Liver (tissue), 9 donors: ENCODE data around the gene ORC3. TPM values are rescaled to one million over a fixed set of nuclear protein-coding genes. Genes with fewer than 3 reads are reported as not detected.

Experiments used
- DNase-seq: peaks from one replicate; pipeline ENCODE4 v3.0.0-alpha.2; 2017; ENCODE audit warnings: low spot score
- H3K27ac ChIP-seq, 2 donors: one replicate each; pipeline ENCODE4 v1.7.0; 2013; ENCODE audit warnings: inconsistent platforms in 2 of 2, low read length in 2 of 2, control low read depth in 1 of 2, low read depth in 1 of 2, mild to moderate bottlenecking in 1 of 2
- H3K27me3 ChIP-seq, 4 donors: one replicate each; pipeline versions ENCODE4 v1.6.1 to v1.7.0; 2013; ENCODE audit warnings: low read length in 3 of 4, inconsistent platforms in 1 of 4, mild to moderate bottlenecking in 1 of 4, moderate library complexity in 1 of 4; ENCODE audit not compliant: control insufficient read depth in 4 of 4, insufficient read depth in 4 of 4
- H3K36me3 ChIP-seq, 4 donors: one replicate each; pipeline versions ENCODE4 v1.6.1 to v1.7.0; 2013; ENCODE audit warnings: low read length in 3 of 4, mild to moderate bottlenecking in 3 of 4, low read depth in 1 of 4, moderate library complexity in 1 of 4; ENCODE audit not compliant: control insufficient read depth in 4 of 4, insufficient read depth in 3 of 4
- H3K4me1 ChIP-seq, 4 donors: one replicate each; pipeline versions ENCODE4 v1.6.1 to v1.7.0; 2013; ENCODE audit warnings: low read length in 3 of 4, mild to moderate bottlenecking in 3 of 4, moderate library complexity in 1 of 4; ENCODE audit not compliant: control insufficient read depth in 4 of 4, insufficient read depth in 4 of 4
- H3K4me3 ChIP-seq, 3 donors: one replicate each; pipeline versions ENCODE4 v1.6.1 to v1.7.0; 2013; ENCODE audit warnings: low read length in 3 of 3, control low read depth in 1 of 3, low read depth in 1 of 3, mild to moderate bottlenecking in 1 of 3
- H3K9ac ChIP-seq, 2 donors: one replicate each; pipeline ENCODE4 v1.7.0; 2013; ENCODE audit warnings: low read length in 2 of 2, mild to moderate bottlenecking in 2 of 2, moderate library complexity in 2 of 2, control low read depth in 1 of 2, low read depth in 1 of 2
- H3K9me3 ChIP-seq, 4 donors: one replicate each; pipeline versions ENCODE4 v1.6.1 to v1.7.0; 2013; ENCODE audit warnings: low read length in 3 of 4; ENCODE audit not compliant: control insufficient read depth in 4 of 4
- CTCF ChIP-seq: fragments of 150-350 bp; IDR thresholded peaks from 2 replicates; pipeline ENCODE4 v1.5.1; 2017; ENCODE audit warnings: improper control_type of control experiment, low read depth, low read length; ENCODE audit not compliant: missing input control
- EGR1 ChIP-seq, 2 donors: IDR thresholded peaks; 2 replicates each; pipeline ENCODE4 v1.6.1; 2016 to 2018; ENCODE audit warnings: antibody characterized with exemption in 2 of 2, low read depth in 2 of 2
- FOXA1 ChIP-seq: IDR thresholded peaks from 2 replicates; pipeline ENCODE4 v1.6.1; 2016; ENCODE audit warnings: antibody characterized with exemption
- FOXA2 ChIP-seq: IDR thresholded peaks from 2 replicates; pipeline ENCODE4 v1.6.1; 2016; ENCODE audit warnings: antibody characterized with exemption
- GABPA ChIP-seq, 2 donors: IDR thresholded peaks in 1 of 2; conservative IDR thresholded peaks in 1 of 2; 2 replicates each; pipeline ENCODE4 v1.6.1; 2016; ENCODE audit warnings: antibody characterized with exemption in 2 of 2, mild to moderate bottlenecking in 1 of 2, moderate library complexity in 1 of 2
- HNF4A ChIP-seq, 2 donors: conservative IDR thresholded peaks; 2 replicates each; pipeline ENCODE4 v1.6.1; 2016; ENCODE audit warnings: antibody characterized with exemption in 2 of 2, mild to moderate bottlenecking in 2 of 2
- HNF4G ChIP-seq: IDR thresholded peaks from 2 replicates; pipeline ENCODE4 v1.6.1; 2016; ENCODE audit warnings: antibody characterized with exemption
- JUND ChIP-seq, 2 donors: IDR thresholded peaks; 2 replicates each; pipeline ENCODE4 v1.6.1; 2016; ENCODE audit warnings: antibody characterized with exemption in 2 of 2
- MAX ChIP-seq: IDR thresholded peaks from 2 replicates; pipeline ENCODE4 v1.6.1; 2016; ENCODE audit warnings: antibody characterized with exemption
- NR2F2 ChIP-seq: IDR thresholded peaks from 2 replicates; pipeline ENCODE4 v1.6.1; 2016; ENCODE audit warnings: antibody characterized with exemption
- RAD21 ChIP-seq, 2 donors: IDR thresholded peaks; 2 replicates each; pipeline ENCODE4 v1.6.1; 2016; ENCODE audit warnings: antibody characterized with exemption in 2 of 2, mild to moderate bottlenecking in 2 of 2
- REST ChIP-seq: IDR thresholded peaks from 2 replicates; pipeline ENCODE4 v1.6.1; 2016; ENCODE audit warnings: antibody characterized with exemption, mild to moderate bottlenecking
- RXRA ChIP-seq, 2 donors: IDR thresholded peaks; 2 replicates each; pipeline ENCODE4 v1.6.1; 2017 to 2018; ENCODE audit warnings: antibody characterized with exemption in 2 of 2, mild to moderate bottlenecking in 1 of 2
- SP1 ChIP-seq: IDR thresholded peaks from 2 replicates; pipeline ENCODE4 v1.6.1; 2018; ENCODE audit warnings: antibody characterized with exemption, mild to moderate bottlenecking
- TAF1 ChIP-seq: conservative IDR thresholded peaks from 2 replicates; pipeline ENCODE4 v1.6.1; 2016; ENCODE audit warnings: antibody characterized with exemption, mild to moderate bottlenecking
- YY1 ChIP-seq: IDR thresholded peaks from 2 replicates; pipeline ENCODE4 v1.6.1; 2016; ENCODE audit warnings: antibody characterized with exemption, mild to moderate bottlenecking
- ZBTB33 ChIP-seq: IDR thresholded peaks from 2 replicates; pipeline ENCODE4 v1.6.1; 2016; ENCODE audit warnings: antibody characterized with exemption
- WGBS: extraction: QIAGEN DNeasy Blood & Tissue Kit; methylation state at CpG from one replicate; pipeline ENCODE4 v1.1.7; 2013; 5-methylcytosine and 5-hydroxymethylcytosine counted together
- polyA plus RNA-seq, 2 donors: library from polyadenylated mRNA; stranded (reverse) in 1 of 2; unstranded in 1 of 2; fragments of 200-250 nt in 1 of 2; fragments of >200 nt in 1 of 2; fragmentation: Nextera tagmentation in 1 of 2; extraction: Ambion mirVana in 1 of 2; gene quantifications; one replicate each; pipeline versions ENCODE4 v1.2.1 to v1.2.3, GENCODE V29; 2013 to 2015
- total RNA-seq, 2 donors: library from RNA; depleted of rRNA; stranded (reverse); fragments of >200 nt; gene quantifications; one replicate each; pipeline ENCODE4 v1.2.3, GENCODE V29; 2014
- donor health status: healthy.
- donor health status: healthy.
- donor health status: healthy.
- donor health status: healthy.
- donor health status: healthy.

The ORC3 gene
- total and polyA plus RNA-seq, 4 donors, result 5.2 to 14.5 (median 10.5) TPM

GRCh38 chr6:87553159-87553765 is 36.7 kb upstream of the ORC3 start:
- no peaks in the 10 kb centered on the region for H3K9me3 ChIP-seq
- DNase-seq, result no peak
- no peaks in the 10 kb centered on the region for H3K4me1 ChIP-seq
- H3K27me3 ChIP-seq, result no peaks in the 10 kb centered on the region
- no peak overlapping the region for H3K9ac ChIP-seq
- peaks cover 0 to 13% (median 5%) of the 10 kb centered on the region in 4 donors for H3K36me3 ChIP-seq
- H3K4me3 ChIP-seq, result no peak overlapping the region
- no peak overlapping the region for H3K27ac ChIP-seq
- TF ChIP-seq ZBTB33 (no peak), RXRA (IDR thresholded peaks at IDR 0.05) (peak; percentile 14 to 50), HNF4A (conservative IDR thresholded peaks at IDR 0.05) (peak in 1 of 2 donors; percentile 25), CTCF (no peak), EGR1 (IDR thresholded peaks at IDR 0.05; ENCODE audit: low read depth in 2 of 2) (no peak), RAD21 (IDR thresholded peaks at IDR 0.05) (peak in 1 of 2 donors; percentile 3), FOXA1 (no peak), HNF4G (no peak), TAF1 (no peak), YY1 (peak; percentile 61), MAX (no peak), GABPA (IDR thresholded peaks at IDR 0.05 in 1 of 2, conservative IDR thresholded peaks at IDR 0.05 in 1 of 2) (no peak), FOXA2 (no peak), NR2F2 (no peak), JUND (IDR thresholded peaks at IDR 0.05) (peak in 1 of 2 donors; percentile 13), SP1 (no peak)
- WGBS, result 72% methylated on average over 4 of the region's 4 CpGs

- H3K27ac ChIP-seq, result no peak overlapping the region
- TF ChIP-seq REST, result no peak
- no peak for TF ChIP-seq TAF1
- TF ChIP-seq CTCF, result no peak
- TF ChIP-seq FOXA1, result no peak
- TF ChIP-seq ZBTB33, result no peak
- TF ChIP-seq JUND (IDR thresholded peaks at IDR 0.05), result no peak
- TF ChIP-seq RAD21 (IDR thresholded peaks at IDR 0.05), result no peak
- no peak for TF ChIP-seq MAX
- TF ChIP-seq NR2F2, result no peak
- TF ChIP-seq HNF4G, result no peak
- TF ChIP-seq GABPA (IDR thresholded peaks at IDR 0.05 in 1 of 2, conservative IDR thresholded peaks at IDR 0.05 in 1 of 2), result no peak
- no peaks in the 10 kb centered on the region for H3K4me1 ChIP-seq
- H3K9me3 ChIP-seq, result no peaks in the 10 kb centered on the region
- no peak overlapping the region for H3K9ac ChIP-seq
- H3K4me3 ChIP-seq, result no peak overlapping the region
- DNase-seq, result no peak
- H3K36me3 ChIP-seq, result peaks cover 0 to 18% (median 7%) of the 10 kb centered on the region in 4 donors
- no peaks in the 10 kb centered on the region for H3K27me3 ChIP-seq
Observed at GRCh38 chr6:87555506-87555905, 34.4 kb upstream of the ORC3 start.
